Measurements from ENCODE around the gene TARP.

- no peak for TF ChIP-seq YY1 (IDR thresholded peaks at IDR 0.05; ENCODE audit: insufficient read depth, insufficient read length)
- no peak for TF ChIP-seq ZNF274 (IDR thresholded peaks at IDR 0.05; ENCODE audit: low read depth, low read length)
- no peak for TF ChIP-seq SUZ12 (IDR thresholded peaks at IDR 0.05; ENCODE audit: extremely low read depth, insufficient read depth, insufficient read length)
These were observed 57.4 kb downstream of the TARP start for GRCh38 chr7:38215735-38216670.

Data from NT2/D1 (cell line).